ENCODE measurements around the gene ABCA4.

GRCh38 chr1:94146273-94146672, 25.3 kb upstream of the ABCA4 start:
- TF ChIP-seq TAF1 (IDR thresholded peaks at IDR 0.05; ENCODE audit: borderline replicate concordance, insufficient read depth, low read length) (no peak), POLR2AphosphoS5 (IDR thresholded peaks at IDR 0.05; ENCODE audit: low read depth, low read length) (no peak), REST (IDR thresholded peaks at IDR 0.05; ENCODE audit: insufficient read depth in 1 of 2, low read depth in 2 of 2, low read length in 2 of 2) (no peak), SIN3A (IDR thresholded peaks at IDR 0.05; ENCODE audit: borderline replicate concordance, insufficient read depth, low read length) (no peak)

Measured in PFSK-1 (cell line).